HG03066 (cell line): Measurements from ENCODE around the gene GANAB.
A peak's percentile ranks its signal among the peaks of the same experiment; 100 is the strongest.
"Not testable (repeated sequence)": the region's sequence is repeated elsewhere in the genome, so short reads cannot be mapped to it uniquely, and the experiment has no call there.

Experiments
- ATAC-seq: cut with Tn5 transposase; IDR thresholded peaks from one replicate; pipeline ENCODE4 v1.9.1; 2021; ENCODE audit warnings: low read depth; ENCODE audit not compliant: unreplicated experiment

The GANAB gene

DNA sequence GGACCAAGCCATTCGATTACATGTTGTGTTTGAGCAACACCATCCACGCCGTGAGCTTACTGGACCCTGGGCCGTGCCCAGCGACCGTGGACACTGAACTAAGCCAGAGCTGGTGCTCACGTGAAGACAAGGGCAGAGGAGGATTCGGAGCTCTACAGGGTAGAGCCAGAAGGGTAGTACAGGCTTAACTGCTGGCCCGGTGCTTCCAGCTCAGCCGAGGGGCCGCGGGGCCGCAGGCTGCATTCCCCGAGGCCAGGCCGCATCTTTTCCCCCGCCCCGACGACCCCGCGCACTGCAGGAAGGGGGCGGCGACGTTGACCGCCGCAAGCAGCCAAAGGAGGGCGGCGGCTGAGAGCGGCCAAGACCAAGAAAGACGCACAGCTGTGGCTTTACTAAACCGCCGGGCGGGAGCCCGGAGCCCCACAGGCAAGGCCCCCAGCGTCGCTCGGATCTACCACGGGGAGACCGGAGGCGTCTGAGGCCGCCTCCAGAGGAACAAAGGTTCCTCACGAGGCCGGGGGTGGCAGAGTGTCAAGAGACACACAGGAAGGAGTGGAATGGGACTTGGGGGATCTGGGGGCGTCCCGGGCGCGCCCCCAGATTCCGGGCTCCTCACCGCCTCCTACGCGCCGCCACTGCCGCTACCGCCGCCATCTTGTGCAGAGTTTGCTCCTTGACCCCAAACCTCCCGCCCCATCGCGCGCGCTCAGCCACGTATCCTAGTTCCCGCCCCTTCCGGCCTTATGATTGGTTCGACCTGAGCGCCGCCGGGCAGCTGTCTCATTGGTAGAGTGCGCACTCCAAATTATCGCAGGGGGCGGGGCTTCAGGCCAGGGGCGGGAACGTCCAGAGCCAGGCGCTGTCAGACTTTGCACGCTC, at the start of gene GANAB:
Gene GANAB (minus strand): TSS at position 668 of the 879 bp plus-strand sequence. CDS start 14 bp downstream, at position 654.
- ATAC-seq: peak; percentile 99

DNA sequence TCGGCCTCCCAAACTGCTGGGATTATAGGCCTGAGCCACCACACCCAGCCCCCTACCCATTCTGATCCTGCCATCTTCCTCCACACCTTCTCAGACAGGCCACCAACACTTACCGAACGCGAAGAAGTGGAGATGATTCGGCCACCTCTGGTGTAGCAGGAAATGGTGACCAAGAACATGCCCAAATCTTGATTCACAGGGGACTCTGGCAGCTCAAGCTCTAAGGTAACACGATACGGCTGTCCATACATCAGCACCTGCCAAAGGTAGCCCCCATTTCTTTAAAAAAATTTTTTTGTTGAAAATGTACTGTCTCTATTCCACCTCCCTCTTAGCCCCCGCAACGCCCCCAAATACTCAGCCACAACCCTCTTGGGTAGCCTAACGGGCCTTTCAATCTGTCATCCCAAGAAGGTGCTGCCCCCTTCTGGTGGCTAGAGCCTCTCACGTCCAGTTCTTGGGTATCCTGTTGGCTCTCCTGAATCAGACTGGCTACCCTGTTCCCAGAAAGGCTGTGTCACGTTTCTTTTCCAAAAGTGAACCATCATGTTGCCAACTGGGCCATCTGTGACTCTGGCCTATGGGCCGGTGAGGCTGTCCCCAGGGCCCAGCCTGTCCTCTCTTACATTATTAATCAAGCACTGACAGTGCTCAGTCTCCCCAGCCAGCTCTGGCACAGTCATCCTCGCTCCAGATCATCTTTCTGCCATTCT, 48.2 kb upstream of the GANAB start:
- no peak for ATAC-seq

DNA sequence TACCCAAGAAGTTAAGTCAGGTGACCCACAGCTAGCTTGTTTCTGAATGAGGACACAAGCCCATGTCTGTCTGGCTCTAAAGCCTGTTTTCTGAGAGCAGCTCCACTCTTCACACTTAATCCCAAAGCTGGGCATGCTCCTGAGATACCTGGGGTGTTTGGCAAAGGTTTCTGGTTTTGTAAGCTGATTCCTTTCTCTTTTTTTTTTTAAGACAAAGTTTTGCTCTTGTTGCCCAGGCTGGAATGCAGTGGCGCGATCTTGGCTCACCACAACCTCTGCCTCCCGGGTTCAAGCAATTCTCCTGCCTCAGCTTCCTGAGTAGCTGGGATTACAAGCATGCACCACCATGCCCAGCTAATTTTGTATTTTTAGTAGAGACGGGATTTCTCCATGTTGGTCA, 47.2 kb upstream of the GANAB start:
- ATAC-seq: not testable (repeated sequence)

DNA sequence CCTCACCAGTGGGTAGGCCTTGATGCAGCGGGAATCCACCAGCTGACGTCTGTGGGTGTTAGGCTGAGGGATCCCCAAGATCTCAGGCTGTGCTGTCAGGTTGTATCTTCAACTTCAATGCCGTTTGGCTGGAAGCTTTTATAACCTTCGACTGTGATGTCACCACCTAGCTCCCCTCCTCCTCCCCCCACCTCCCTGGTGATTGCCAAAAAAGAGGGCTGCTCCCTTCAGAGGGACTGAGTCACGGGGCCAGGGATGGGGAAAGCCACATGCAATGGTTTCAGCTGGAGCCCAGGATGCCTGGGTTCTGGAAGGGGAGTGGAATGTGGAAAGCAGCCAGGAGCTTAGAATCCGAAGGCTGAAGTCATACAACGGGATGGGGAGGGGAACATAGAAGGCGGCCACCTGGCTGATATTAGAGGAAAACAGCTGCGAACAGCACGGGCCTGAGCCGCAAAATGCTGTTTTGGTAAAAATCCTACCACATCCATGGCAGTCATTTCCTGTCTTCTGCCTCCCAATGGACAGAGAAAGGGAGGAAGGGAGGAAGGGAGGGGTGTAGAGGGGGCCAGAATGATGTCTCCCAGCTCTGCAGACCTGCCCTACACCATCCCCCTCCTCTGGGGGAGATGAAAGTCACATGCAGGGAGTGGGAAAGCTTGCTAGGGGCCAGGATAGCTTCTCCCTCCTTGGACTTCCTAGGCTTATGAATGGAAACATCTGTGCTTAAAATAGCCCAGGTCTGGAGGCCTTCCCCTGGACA, 43.2 kb upstream of the GANAB start, which contains the start of gene LRRN4CL:
Gene LRRN4CL (minus strand): TSS at position 110 of the 763 bp plus-strand sequence. CDS start 1,022 bp downstream, outside the sequence.
- no peak for ATAC-seq

DNA sequence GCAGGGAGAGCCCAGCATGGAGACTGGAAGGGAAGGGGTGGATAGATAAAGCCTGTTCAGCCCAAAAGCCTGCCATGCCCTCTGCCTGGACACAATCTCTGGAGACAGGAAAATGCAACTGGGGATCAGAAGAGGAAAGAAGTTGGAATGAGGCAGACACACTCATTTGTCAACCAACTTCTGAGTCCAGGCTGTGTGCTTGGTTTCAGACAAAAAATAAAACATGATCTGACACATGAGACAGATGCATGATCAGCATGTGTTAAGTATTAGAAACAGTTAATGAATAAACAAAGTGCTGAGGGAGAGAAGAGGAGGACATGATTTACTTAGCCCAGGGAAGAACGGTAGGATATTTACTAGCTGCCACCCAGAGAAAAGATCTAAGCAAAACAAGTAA, 42.1 kb upstream of the GANAB start:
- no peak for ATAC-seq

DNA sequence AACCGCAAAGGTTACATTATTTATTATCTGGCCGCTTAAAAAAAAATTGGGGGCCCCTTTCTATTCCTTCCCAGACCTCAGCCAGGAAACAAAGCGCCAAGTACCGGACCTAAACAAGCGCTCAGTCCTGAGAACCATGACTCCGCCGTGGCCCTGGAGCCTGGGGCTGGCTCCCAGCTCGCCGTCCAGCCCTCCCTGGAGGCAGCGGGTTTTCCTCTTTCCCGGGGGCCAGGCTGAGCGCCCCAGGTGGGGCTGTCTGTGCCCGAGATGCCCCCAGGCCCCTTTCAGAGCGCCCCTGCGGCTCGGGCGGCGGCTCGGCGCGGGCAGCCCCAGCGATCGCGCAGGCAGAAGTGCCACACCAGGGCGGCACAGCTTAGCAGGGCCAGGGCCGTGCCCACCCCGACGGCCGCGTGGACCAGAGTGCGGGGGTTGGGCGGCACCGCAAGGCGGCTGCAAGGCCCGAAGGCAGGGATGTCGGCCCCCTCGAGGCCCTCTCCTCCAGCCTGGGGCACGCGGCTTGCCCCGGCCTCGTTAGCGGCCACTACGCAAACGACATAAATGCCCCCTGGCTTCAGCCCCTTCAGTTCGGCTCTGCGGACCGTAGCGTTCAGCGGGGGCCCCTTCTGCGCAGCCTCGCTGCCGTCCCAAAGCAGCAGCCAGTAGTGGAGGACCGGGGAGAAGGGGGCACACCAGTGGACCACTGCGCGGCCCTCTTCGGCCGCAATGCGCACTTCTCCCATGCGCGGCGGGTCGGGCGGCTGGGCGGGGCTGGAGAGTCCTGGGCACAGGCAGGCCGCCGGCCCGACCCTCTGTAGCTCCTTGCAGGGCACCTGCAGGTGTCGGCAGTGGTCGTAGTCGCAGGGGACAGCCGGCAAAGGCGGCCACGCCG, 41.3 kb upstream of the GANAB start:
- ATAC-seq: no peak

DNA sequence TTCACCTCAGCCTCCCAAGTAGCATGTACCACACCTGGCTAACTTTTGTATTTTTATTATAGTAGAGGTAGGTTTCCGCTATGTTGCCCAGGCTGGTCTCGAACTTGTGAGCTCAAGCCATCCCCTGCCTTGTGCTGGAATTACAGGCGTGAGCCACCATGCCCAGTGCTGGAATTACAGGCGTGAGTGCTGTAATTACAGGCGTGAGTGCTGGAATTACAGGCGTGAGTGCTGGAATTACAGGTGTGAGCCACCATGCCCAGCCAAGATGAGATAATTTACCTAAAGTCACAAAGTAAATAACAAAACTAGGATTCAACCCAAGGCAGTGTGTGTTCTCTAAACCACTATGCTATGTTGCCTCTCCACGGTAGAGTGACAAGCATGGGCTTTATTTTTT, 36.1 kb upstream of the GANAB start:
- no peak for ATAC-seq

DNA sequence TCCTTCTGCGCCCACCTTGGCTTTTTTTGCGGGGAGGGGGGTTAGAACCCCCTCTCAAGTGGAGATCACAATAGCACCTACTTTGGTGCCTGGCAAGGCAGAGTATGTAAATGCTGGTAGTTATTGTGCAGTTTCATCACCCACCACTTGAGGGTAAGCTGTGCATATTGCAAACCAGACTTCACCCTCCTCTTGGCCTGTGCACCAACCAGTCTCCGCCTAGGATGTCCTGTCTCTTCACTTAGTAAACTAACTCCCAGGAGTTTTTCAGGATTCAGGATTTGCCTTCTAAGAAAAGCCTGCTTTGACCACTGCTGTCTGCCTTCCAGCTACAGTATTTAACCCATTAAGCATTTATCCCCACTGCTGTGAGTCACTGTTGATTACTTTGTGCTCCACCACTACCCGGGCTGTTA, 34.4 kb upstream of the GANAB start:
- no peak for ATAC-seq

DNA sequence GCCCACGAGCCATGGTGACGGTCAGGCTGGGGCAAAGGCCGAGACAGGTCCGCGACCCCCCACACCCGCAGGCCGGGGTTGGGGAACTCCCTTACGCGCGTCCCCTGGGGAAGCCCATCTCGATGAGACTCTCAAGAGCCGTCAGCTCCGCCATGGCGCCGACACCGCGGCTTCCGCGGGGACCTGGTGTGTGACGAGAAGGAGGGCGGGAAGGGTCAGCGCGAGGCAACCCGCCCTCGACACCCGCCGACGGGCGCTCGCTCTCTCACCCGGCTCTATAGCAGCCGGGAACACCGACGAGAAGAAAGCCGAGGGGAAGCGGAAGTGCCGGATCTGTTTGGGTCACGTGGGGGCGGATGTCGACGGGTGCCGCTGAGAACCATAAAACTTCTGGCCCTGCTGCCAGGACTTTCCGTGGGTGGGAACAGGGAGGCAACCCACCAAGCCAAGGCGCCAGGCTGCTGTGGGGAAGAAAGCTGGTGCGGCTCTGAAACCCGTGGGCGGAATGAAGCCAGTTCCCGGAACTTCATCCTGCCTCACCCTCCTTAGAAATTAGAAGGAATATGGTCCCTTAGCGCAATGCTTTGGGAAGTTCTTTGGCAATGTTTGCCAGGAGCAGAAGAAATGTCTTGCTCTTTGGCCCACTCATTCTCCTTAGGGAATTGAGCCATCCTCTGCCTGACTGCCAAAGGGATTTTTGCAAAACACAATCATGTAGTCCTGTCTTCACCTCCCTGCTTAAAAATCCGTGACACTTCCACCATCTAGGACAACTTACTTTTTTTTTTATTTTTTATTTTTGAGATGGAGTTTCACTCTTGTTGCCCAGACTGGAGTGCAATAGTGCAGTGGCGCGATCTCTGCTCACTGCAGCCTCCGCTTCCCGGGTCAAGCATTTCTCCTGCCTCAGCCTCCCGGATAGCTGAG, 32.6 kb upstream of the GANAB start, which contains the start of gene UBXN1:
Gene UBXN1 (minus strand): TSS at position 304 of the 927 bp plus-strand sequence. CDS start 150 bp downstream, at position 154.
- peak; percentile 69 for ATAC-seq

DNA sequence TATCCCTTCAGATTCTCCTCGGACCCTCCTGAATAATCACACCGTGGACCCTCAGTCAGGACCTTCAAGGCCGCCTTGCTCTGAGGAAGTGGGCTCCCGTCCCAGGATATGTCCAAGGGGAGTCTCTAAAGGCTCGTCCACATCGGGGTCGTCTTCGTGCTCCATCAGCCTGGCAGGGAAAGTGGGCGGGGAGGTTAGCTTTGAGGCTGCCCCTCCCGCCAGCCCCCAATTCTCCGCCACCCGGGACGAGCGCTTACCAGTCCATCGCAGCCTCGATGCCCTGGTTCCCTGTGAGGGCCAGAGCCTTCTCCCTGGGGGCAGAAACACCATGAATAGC, 32.0 kb upstream of the GANAB start:
- no peak for ATAC-seq

DNA sequence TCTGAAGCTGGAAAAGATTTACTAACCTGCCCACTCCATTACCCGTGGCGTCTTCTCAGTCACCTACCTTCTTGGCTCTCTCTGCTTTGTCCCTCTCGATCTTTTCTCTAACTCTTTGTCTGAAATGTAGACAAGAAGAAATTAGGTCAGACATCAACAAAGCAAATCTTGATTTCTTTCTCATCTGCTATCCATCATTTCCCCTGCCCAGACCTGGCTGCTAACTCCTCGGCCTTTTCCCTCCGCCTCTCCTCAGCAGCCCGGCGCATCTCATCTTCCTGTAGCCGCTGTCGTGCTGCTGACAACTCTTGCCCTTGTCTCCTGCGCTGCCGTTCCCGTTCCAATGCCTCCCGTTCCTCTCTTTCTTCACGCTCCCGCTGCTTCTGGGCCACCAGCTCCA, 31.3 kb upstream of the GANAB start:
- no peak for ATAC-seq

DNA sequence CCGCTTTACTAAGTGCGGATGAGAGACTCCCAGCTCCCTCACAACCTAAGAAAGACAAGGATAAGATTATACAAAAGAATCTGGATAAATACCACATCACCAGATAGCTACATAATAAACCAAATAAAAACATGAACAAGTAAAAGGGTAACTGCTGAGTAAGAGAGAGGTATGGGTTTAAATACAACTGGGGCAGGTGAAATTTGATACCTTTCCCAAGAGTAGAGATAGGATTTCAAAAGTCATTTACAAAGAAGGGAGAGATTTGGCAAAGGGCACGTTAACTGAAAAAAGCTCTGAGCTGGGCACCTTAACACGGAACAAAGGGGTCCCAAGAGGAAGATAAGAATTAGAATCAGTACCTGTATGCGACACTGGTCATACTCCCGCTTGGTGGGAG, 30.7 kb upstream of the GANAB start:
- no peak for ATAC-seq

DNA sequence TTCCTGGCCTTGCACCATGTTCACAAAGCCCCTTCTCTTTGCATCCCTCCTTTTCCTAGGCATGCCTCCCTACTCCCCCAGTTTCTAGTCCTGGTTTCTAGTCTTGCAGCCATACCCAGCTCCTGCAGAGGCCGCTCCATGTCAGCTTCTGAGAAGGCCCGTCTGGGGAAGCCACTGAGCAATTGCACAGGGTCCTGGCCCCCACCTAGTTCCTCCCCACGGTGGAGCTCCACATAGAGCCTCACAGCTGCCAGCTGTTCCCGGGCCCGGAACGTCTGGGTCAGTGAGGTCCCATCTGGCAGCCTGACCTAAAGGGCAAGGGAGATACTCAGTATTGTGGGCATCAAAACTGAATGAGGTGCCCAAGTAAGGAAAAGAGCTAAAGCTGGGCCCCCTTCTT, 30.3 kb upstream of the GANAB start:
- no peak for ATAC-seq

DNA sequence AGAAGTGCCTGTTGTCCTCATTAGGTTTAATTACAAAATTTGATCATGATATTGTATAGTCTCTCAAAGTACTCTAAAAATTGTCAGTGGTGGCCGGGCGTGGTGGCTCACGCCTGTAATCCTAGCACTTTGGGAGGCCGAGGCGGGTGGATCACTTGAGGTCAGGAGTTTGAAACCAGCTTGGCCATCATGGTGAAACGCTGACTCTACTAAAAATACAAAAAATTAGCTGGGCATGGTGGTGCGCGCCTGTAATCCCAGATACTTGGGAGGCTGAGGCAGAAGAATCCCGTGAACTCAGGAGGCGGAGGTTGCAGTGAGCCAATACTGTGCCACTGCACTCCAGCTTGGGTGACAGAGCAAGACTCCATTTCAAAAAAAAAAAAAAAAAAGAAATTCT, 29.0 kb upstream of the GANAB start:
- not testable (repeated sequence) for ATAC-seq

DNA sequence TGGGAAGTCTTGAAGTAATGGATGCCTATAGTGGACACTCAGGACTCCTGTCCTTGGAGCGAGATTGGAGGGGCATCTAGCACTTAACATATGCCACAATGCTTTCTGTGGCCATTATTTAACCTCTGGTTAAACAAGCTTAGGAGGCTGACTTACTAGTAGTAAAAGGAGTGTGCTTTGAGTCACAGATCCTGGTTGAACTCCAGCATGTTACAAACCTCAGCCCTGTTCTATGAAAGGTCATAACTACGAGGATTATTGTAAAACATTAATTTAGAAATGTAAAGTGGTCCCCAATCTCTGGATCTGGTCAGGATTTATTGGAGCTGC, 26.7 kb upstream of the GANAB start:
- no peak for ATAC-seq

DNA sequence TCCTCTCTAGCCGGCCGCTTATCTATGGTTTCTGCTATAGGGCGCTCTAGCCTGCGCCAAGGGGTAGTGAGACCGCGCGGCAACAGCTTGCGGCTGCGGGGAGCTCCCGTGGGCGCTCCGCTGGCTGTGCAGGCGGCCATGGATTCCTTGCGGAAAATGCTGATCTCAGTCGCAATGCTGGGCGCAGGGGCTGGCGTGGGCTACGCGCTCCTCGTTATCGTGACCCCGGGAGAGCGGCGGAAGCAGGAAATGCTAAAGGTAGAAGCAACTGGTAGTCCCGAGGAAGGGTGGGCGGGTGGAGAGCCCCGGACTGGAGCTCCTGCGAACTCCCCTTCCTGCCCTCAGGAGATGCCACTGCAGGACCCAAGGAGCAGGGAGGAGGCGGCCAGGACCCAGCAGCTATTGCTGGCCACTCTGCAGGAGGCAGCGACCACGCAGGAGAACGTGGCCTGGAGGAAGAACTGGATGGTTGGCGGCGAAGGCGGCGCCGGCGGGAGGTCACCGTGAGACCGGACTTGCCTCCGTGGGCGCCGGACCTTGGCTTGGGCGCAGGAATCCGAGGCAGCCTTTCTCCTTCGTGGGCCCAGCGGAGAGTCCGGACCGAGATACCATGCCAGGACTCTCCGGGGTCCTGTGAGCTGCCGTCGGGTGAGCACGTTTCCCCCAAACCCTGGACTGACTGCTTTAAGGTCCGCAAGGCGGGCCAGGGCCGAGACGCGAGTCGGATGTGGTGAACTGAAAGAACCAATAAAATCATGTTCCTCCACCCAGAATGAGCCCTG, 25.4 kb upstream of the GANAB start, which contains the start of the genes LBHD1 and UQCC3:
Gene LBHD1 (minus strand): TSS at position 660 of the 782 bp plus-strand sequence. CDS start 2,236 bp downstream, outside the sequence.
Gene UQCC3 (plus strand): TSS at position 66 of the 782 bp plus-strand sequence. CDS start 73 bp downstream, at position 139.
- peak; percentile 64 for ATAC-seq

DNA sequence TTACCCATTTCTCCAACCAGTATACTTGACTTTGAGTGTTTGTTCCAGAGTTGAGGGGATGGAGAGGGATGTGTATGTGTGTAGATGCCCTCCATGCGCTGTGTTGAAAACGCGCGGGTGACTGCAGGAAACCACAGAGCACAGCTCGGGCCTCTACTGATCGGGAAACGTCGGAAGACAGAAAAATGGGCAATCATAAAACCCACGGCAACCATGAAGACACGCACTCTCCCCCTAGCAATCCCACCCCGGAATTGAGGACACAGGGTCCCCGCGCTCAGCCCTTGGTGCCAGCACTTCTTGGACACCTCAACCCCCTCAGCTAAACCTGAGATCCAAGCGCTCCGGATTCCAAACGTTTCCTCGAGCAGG, 24.8 kb upstream of the GANAB start:
- no peak for ATAC-seq
